ENCODE measurements around the gene RNF187. TPM values are rescaled to one million over a fixed set of nuclear protein-coding genes. Genes with fewer than 3 reads are reported as not detected.
"Not testable (repeated sequence)": the region's sequence is repeated elsewhere in the genome, so short reads cannot be mapped to it uniquely, and the experiment has no call there.

RNF187 gene
- polyA plus RNA-seq, 4 donors: 77.5 to 102 (median 89.7) TPM

GRCh38 chr1:228483789-228484188 is 3.4 kb upstream of the RNF187 start:
- no peak for DNase-seq (ENCODE audit: low read depth in 4 of 4, low spot score in 3 of 4)

- DNase-seq (ENCODE audit: low read depth in 4 of 4, low spot score in 3 of 4): peak; percentile 68 to 84 (median 73)
Observed at GRCh38 chr1:228486596-228487335, 416 bp upstream of the RNF187 start.

- DNase-seq (ENCODE audit: low read depth in 4 of 4, low spot score in 3 of 4): no peak
Observed at GRCh38 chr1:228488125-228488817, 1.1 kb downstream of the RNF187 start.

GRCh38 chr1:228488818-228489674 is 1.9 kb downstream of the RNF187 start:
- DNase-seq (ENCODE audit: low read depth in 4 of 4, low spot score in 3 of 4): no peak

- DNase-seq (ENCODE audit: low read depth in 4 of 4, low spot score in 3 of 4): no peak
Observed at GRCh38 chr1:228490120-228491078, 3.2 kb downstream of the RNF187 start.

- no peak for DNase-seq (ENCODE audit: low read depth in 4 of 4, low spot score in 3 of 4)
Observed at GRCh38 chr1:228493141-228494043, 6.2 kb downstream of the RNF187 start.

GRCh38 chr1:228494044-228494353 is 6.8 kb downstream of the RNF187 start:
- DNase-seq (ENCODE audit: low read depth in 4 of 4, low spot score in 3 of 4): no peak

GRCh38 chr1:228494391-228494790 is 7.2 kb downstream of the RNF187 start:
- DNase-seq (ENCODE audit: low read depth in 4 of 4, low spot score in 3 of 4): no peak

- no peak for DNase-seq (ENCODE audit: low read depth in 4 of 4, low spot score in 3 of 4)
Observed at GRCh38 chr1:228494970-228495853, 8.0 kb downstream of the RNF187 start.

- DNase-seq (ENCODE audit: low read depth in 4 of 4, low spot score in 3 of 4): no peak
Observed at GRCh38 chr1:228496084-228496483, 8.9 kb downstream of the RNF187 start.

GRCh38 chr1:228496494-228496893 is 9.3 kb downstream of the RNF187 start:
- DNase-seq (ENCODE audit: low read depth in 4 of 4, low spot score in 3 of 4): no peak

GRCh38 chr1:228497206-228497605 is 10.0 kb downstream of the RNF187 start:
- DNase-seq (ENCODE audit: low read depth in 4 of 4, low spot score in 3 of 4): no peak

- no peak for DNase-seq (ENCODE audit: low read depth in 4 of 4, low spot score in 3 of 4)
Observed at GRCh38 chr1:228497817-228498216, 10.6 kb downstream of the RNF187 start.

GRCh38 chr1:228500143-228500734 is 13.1 kb downstream of the RNF187 start:
- no peak for DNase-seq (ENCODE audit: low read depth in 4 of 4, low spot score in 3 of 4)

- peak; percentile 65 to 82 (median 75) for DNase-seq (ENCODE audit: low read depth in 4 of 4, low spot score in 3 of 4)
Observed at GRCh38 chr1:228500901-228501871, 14.0 kb downstream of the RNF187 start.

- DNase-seq (ENCODE audit: low read depth in 4 of 4, low spot score in 3 of 4): no peak
Observed at GRCh38 chr1:228502522-228502921, 15.3 kb downstream of the RNF187 start.

- not testable (repeated sequence) for DNase-seq (ENCODE audit: low read depth in 4 of 4, low spot score in 3 of 4)
Observed at GRCh38 chr1:228505944-228506343, 18.8 kb downstream of the RNF187 start.
